ENCODE results near the gene NARF.
A peak's percentile ranks its signal among the peaks of the same experiment; 100 is the strongest.

NARF gene

GRCh38 chr17:82479602-82480001 lies 21.1 kb downstream of the NARF start:
- no peak for DNase-seq

- DNase-seq: no peak
These were observed 21.8 kb downstream of the NARF start for GRCh38 chr17:82480318-82480717.

- DNase-seq: no peak
These were observed 24.7 kb downstream of the NARF start for GRCh38 chr17:82483204-82483660.

GRCh38 chr17:82483836-82484235 lies 25.3 kb downstream of the NARF start:
- no peak for DNase-seq

GRCh38 chr17:82486231-82487094 lies 27.9 kb downstream of the NARF start:
- DNase-seq: no peak

GRCh38 chr17:82487910-82488309 lies 29.4 kb downstream of the NARF start:
- DNase-seq: no peak

GRCh38 chr17:82489117-82489516 lies 30.6 kb downstream of the NARF start:
- no peak for DNase-seq

- no peak for DNase-seq
These were observed 31.4 kb downstream of the NARF start for GRCh38 chr17:82489851-82490511.

GRCh38 chr17:82490512-82491195 lies 32.1 kb downstream of the NARF start:
- no peak for DNase-seq

- DNase-seq: no peak
These were observed 32.6 kb downstream of the NARF start for GRCh38 chr17:82491196-82491530.

GRCh38 chr17:82491533-82491932 lies 33.0 kb downstream of the NARF start:
- no peak for DNase-seq

GRCh38 chr17:82492643-82493225 lies 34.2 kb downstream of the NARF start:
- DNase-seq: no peak

- no peak for DNase-seq
These were observed 34.8 kb downstream of the NARF start for GRCh38 chr17:82493226-82493781.

GRCh38 chr17:82494236-82495055 lies 35.9 kb downstream of the NARF start:
- peak; percentile 85 for DNase-seq

- DNase-seq: no peak
These were observed 37.4 kb downstream of the NARF start for GRCh38 chr17:82495844-82496528.

GRCh38 chr17:82496529-82497434 lies 38.2 kb downstream of the NARF start:
- DNase-seq: no peak

GRCh38 chr17:82497483-82498405 lies 39.2 kb downstream of the NARF start:
- no peak for DNase-seq

- DNase-seq: no peak
These were observed 43.7 kb downstream of the NARF start for GRCh38 chr17:82502207-82502606.

GRCh38 chr17:82503094-82503727 lies 44.7 kb downstream of the NARF start:
- DNase-seq: no peak

Data from SIG-M5 (cell line).